Stimulated activated naive CD8-positive, alpha-beta T cell treated with anti-CD3 and anti-CD28 coated beads, Interleukin-15, Interleukin-2, amounts not matched to agents 100 ng/mL and 50 ng/mL, for 24 hours (primary cell): ENCODE data around the gene DSC3.

ENCODE experiments used
- H3K27ac Mint-ChIP-seq: one replicate; pipeline ENCODE4 v1.8.0; 2021; ENCODE audit warnings: mild to moderate bottlenecking, mixed read lengths
- H3K27me3 Mint-ChIP-seq: one replicate; pipeline ENCODE4 v1.8.0; 2021; ENCODE audit warnings: mixed read lengths
- H3K36me3 Mint-ChIP-seq: one replicate; pipeline ENCODE4 v1.8.0; 2021; ENCODE audit warnings: low read depth, mixed read lengths
- H3K4me1 Mint-ChIP-seq: one replicate; pipeline ENCODE4 v1.8.0; 2021; ENCODE audit warnings: low read depth, mixed read lengths
- H3K4me3 Mint-ChIP-seq: one replicate; pipeline ENCODE4 v1.8.0; 2021; ENCODE audit warnings: mild to moderate bottlenecking, mixed read lengths
- H3K9me3 Mint-ChIP-seq: one replicate; pipeline ENCODE4 v1.8.0; 2021; ENCODE audit warnings: mixed read lengths

DSC3 gene

DNA sequence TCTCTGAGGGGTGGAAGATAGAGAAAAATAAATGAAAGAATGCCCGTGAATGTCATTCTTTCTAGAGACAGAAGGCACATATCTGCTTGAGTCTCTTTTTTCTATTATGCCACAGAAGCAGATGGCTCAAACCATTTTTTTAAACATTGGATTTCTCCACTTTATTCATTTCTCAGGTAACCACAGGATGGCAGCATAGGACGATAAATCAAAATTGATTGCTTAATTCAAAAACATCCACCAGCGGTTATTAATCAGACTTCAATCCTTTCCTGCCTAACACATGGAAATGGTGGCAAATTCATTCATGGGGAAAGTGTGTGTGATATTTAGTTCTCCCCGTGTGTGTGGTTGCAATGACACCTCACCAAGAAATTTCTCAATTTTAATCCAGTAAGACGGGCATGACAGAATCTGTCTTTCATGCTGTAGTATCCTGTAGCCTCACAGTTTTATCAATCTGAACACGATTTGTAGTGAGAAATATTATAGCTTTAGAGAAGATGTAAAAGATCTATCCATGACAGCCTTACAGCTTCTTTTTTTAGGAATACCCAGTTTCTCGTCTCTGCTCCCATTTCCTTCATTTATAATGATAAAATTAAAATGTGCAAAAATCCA, 72.2 kb downstream of the DSC3 start:
- Mint-ChIP-seq H3K36me3 (no peaks in the 10 kb centered on the region), H3K4me3 (no peak overlapping the region), H3K27me3 (no peaks in the 10 kb centered on the region), H3K27ac (no peak overlapping the region), H3K9me3 (no peaks in the 10 kb centered on the region), H3K4me1 (no peaks in the 10 kb centered on the region)

DNA sequence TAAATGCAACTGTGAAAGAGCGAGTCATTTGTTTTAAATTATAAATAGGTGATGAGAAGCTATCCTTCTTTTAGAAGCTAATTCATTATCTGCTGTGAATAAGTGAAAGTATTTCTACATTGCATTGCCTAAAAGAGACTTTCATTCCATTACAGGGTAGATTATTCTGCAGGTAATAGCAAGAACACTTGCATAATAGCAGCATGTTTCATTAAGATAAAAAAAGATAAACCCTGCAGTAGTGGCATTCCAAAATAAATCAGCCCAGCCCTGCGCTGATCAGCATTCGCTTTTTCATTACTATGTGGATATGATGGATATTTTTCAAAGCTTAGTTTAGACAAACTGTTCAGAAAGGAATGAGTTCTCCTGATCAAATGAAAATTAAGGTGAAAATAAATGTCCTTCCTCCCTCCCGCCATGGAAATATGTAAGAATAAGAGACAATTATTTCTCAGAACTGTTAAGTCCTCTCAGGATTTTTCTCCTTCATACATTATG, 72.8 kb downstream of the DSC3 start:
- Mint-ChIP-seq H3K4me1 (no peaks in the 10 kb centered on the region), H3K27ac (no peak overlapping the region), H3K4me3 (no peak overlapping the region), H3K9me3 (no peaks in the 10 kb centered on the region), H3K36me3 (no peaks in the 10 kb centered on the region), H3K27me3 (no peaks in the 10 kb centered on the region)

DNA sequence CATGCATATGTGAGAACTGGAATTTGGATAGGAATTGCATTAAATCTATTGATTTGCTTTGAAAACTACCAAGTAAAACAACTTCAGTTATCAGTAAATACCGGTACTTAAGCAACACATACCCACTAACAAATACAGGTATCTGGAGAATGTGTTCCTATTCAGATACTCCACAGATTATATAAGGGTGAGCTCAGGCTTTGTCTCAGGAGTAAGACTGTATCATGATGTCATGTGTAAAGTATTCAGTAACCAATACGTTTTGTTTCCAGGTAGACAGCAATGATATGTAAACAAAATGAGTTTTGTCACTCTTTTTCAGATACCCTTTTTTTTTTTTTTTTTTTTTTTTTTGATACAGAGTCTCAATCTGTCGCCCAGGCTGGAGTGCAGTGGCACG, 74.8 kb downstream of the DSC3 start:
- Mint-ChIP-seq H3K4me1 (no peaks in the 10 kb centered on the region), H3K4me3 (no peak overlapping the region), H3K27me3 (no peaks in the 10 kb centered on the region), H3K27ac (no peak overlapping the region), H3K36me3 (no peaks in the 10 kb centered on the region), H3K9me3 (no peaks in the 10 kb centered on the region)

DNA sequence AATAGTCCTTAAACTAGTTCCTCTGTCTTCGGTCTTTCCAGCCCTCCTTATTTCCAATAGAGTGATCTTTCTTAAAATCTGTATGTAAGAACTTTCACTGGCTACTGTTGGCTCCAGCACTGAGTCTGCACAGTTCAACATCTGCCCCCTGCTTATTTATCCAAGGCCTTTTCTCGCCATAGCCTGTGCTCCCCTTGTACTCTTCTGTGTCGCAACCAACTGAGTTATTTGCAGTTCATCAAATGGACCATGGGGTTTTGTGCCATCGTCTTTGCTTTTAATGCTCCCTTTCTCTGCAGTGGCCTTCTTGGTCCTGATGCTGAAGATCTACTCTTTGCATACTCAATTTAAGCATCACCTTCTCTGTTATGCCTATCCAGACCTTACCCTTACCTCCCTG, 77.3 kb downstream of the DSC3 start:
- Mint-ChIP-seq H3K27ac (no peak overlapping the region), H3K9me3 (no peaks in the 10 kb centered on the region), H3K27me3 (no peaks in the 10 kb centered on the region), H3K4me1 (no peaks in the 10 kb centered on the region), H3K4me3 (no peak overlapping the region), H3K36me3 (no peaks in the 10 kb centered on the region)

DNA sequence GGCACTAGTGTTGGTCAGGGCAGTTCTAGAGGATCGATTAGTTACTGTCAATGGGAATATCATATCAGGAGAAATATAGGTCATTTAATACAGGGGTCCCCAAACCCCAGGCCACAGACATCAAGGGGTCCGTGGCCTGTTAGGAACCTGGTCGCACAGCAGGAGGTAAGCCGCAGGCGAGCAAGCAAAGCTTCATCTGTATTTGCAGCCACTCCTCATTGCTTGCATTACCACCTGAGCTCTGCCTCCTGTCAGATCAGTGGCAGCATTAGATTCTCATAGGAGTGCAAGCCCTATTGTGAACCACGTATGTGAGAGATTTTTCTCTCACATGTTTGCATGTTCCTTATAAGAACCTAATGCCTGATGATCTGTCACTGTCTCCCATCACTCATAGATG, 81.9 kb downstream of the DSC3 start:
- Mint-ChIP-seq H3K36me3 (no peaks in the 10 kb centered on the region), H3K9me3 (no peaks in the 10 kb centered on the region), H3K27ac (no peak overlapping the region), H3K4me1 (no peaks in the 10 kb centered on the region), H3K4me3 (no peak overlapping the region), H3K27me3 (no peaks in the 10 kb centered on the region)

DNA sequence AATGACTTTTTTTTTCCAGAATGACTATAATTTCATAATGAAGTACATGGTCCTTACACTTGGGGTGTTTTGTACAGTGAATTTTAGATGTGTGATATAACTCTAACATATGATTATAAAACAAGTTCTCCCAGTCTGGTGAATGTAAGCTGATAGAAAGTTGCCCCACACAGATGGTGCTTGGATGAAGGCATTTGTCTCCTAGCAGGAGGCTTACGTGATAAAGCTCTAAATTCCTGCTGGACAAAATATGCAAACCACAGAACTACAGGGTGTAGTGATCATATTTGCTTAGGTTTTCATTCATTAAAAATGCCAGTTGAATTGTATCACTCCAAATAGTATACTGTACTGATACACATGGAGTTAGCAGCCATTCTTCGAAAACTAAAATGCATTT, 85.5 kb downstream of the DSC3 start:
- Mint-ChIP-seq H3K27me3 (no peaks in the 10 kb centered on the region), H3K27ac (no peak overlapping the region), H3K9me3 (no peaks in the 10 kb centered on the region), H3K36me3 (no peaks in the 10 kb centered on the region), H3K4me1 (no peaks in the 10 kb centered on the region), H3K4me3 (no peak overlapping the region)

DNA sequence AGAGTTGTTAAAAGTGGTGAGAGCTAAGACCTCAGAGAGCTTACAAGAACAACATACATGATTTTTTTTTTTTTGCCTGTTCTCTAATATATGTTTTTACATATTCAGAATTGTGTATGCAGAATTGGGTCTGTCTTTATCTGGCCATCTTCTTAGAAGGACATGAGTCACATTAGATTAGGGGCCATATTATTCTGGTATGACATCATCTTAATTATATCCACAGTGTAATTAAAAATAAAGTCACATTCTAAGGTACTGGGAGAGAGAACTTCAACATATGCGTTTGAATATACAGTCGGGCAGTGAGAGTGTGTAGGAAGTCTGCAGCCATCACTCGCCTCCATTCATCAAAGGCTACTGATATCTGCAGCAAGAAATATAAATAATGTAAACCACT, 88.3 kb downstream of the DSC3 start:
- Mint-ChIP-seq H3K9me3 (no peaks in the 10 kb centered on the region), H3K36me3 (no peaks in the 10 kb centered on the region), H3K27ac (no peak overlapping the region), H3K4me3 (no peak overlapping the region), H3K27me3 (no peaks in the 10 kb centered on the region), H3K4me1 (no peaks in the 10 kb centered on the region)

DNA sequence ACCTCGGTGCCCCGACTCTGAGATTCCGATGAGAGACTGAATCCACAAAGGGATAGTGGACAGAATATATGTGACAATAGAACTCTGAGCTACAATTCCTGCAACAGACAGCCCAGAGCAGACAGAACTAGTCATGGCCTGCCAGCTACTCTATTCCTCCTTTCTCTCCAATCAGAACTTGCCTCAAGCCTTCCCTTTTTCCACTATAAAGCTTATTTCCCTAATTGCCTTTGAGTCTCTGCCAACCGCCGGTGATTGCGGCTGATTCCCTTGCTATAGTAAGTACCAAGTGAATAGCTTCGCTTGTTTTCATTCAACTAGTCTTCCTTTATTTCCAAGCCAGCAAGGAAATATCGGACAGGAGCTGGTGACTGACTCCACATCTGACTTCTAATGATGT, 96.8 kb downstream of the DSC3 start:
- no peaks in the 10 kb centered on the region for H3K27me3 Mint-ChIP-seq
- no peak overlapping the region for H3K4me3 Mint-ChIP-seq
- H3K9me3 Mint-ChIP-seq, result peaks cover 11% of the 10 kb centered on the region
- no peaks in the 10 kb centered on the region for H3K4me1 Mint-ChIP-seq
- H3K36me3 Mint-ChIP-seq, result no peaks in the 10 kb centered on the region
- no peak overlapping the region for H3K27ac Mint-ChIP-seq

DNA sequence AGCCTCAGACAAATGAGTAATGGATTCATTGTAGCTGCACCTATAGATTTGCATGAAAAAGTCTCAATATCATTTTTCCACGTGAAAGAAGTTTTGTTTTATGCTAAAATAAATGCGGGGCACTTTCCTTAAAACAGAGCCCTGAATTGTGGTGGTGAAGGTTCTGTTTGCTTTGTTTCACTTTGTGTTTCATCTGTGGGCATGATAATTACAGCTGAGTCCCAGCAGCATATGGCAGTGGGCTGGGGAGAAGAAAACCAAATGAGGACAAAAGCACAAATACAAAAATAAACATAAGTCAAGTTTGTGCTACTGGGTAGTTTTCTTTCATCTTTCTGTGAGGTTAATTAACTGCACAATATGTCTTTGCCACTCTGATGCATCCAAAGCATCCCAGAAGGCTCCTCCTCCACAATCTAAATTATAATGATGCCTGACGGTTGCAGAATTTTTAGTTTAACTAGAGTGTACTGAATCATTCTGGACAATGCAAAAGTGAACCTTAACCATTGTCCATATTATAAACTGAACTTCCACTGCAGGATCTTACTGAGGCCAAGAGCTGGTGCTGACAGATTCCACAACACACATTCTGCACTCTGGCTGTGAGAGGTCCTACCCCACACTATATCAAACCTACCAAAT, 97.6 kb downstream of the DSC3 start:
- Mint-ChIP-seq H3K4me3 (no peak overlapping the region), H3K27me3 (no peaks in the 10 kb centered on the region), H3K27ac (no peak overlapping the region), H3K4me1 (no peaks in the 10 kb centered on the region), H3K9me3 (peaks cover 11% of the 10 kb centered on the region), H3K36me3 (no peaks in the 10 kb centered on the region)

DNA sequence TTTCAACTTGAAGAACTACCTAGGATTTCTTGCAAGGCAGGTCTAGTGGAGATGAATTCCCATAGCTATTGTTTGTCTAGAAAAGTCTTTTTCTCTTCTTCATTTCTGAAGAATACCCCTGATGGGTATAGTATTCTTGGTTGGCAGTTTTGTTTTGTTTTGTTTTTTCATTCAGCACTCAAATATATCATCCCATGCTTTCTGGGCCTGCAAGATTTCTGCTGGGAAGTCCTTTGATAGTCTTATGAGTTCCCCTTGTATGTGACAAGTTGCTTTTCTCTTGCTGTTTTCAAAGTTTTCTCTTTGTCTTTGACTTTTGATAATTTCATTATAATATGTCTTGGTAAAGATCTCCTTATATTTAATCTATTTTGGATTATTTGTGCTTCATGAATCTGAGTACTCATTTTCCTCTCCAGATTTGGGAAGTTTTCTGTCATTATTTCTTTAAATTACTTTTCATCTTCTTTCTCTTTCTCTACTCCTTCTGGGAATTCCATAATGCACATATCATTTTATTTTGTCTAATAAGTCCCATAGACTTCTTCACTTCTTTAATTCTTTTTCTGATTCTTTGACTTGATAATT, 101.5 kb downstream of the DSC3 start:
- Mint-ChIP-seq H3K27ac (no peak overlapping the region), H3K27me3 (no peaks in the 10 kb centered on the region), H3K9me3 (peaks cover 11% of the 10 kb centered on the region)

More for the DNA sequence above, 101.5 kb downstream of the DSC3 start:
- Mint-ChIP-seq H3K36me3 (no peaks in the 10 kb centered on the region), H3K4me1 (no peaks in the 10 kb centered on the region), H3K4me3 (no peak overlapping the region)
